Fibroblast of lung (primary cell): Measurements from ENCODE around the gene YPEL4. TPM values are rescaled to one million over a fixed set of nuclear protein-coding genes. Genes with fewer than 3 reads are reported as not detected.

ENCODE experiments used
- DNase-seq, 2 donors: peaks; one replicate each; pipeline versions ENCODE4 v3.0.0 to v3.0.0-alpha.2; 2010; ENCODE audit warnings: low read depth in 2 of 2
- H2AFZ ChIP-seq: 2 replicates; pipeline ENCODE4 v1.5.1; 2012; ENCODE audit warnings: low read length, control low read depth, inconsistent platforms
- H3K27ac ChIP-seq: 2 replicates; pipeline ENCODE4 v1.5.1; 2011; ENCODE audit warnings: low read length, control low read depth; ENCODE audit not compliant: insufficient read depth
- H3K27me3 ChIP-seq: 2 replicates; pipeline ENCODE4 v1.5.1; 2011; ENCODE audit warnings: mild to moderate bottlenecking, low read length; ENCODE audit not compliant: control insufficient read depth, insufficient read depth
- H3K36me3 ChIP-seq: 2 replicates; pipeline ENCODE4 v1.5.1; 2011; ENCODE audit warnings: low read length; ENCODE audit not compliant: control insufficient read depth, insufficient read depth
- H3K4me1 ChIP-seq: 2 replicates; pipeline ENCODE4 v1.5.1; 2011; ENCODE audit warnings: low read length; ENCODE audit not compliant: control insufficient read depth, insufficient read depth; ENCODE audit errors: extremely low read depth
- H3K4me2 ChIP-seq: 2 replicates; pipeline ENCODE4 v1.5.1; 2011; ENCODE audit warnings: low read length, control low read depth; ENCODE audit not compliant: insufficient read depth; ENCODE audit errors: extremely low read depth
- H3K4me3 ChIP-seq, 4 experiments: fragments of 200-600 bp in 1 of 4; sonication (generic) in 1 of 4; replicated peaks in 1 of 4; 2 replicates each; pipeline ENCODE4 v1.5.1; 2011 to 2016; ENCODE audit warnings: low read length in 4 of 4, low read depth in 3 of 4, mild to moderate bottlenecking in 3 of 4, control low read depth in 2 of 4, inconsistent platforms in 1 of 4, mixed read lengths in 1 of 4; ENCODE audit not compliant: insufficient read depth in 1 of 4; ENCODE audit errors: control extremely low read depth in 1 of 4
- H3K79me2 ChIP-seq: 2 replicates; pipeline ENCODE4 v1.5.1; 2012; ENCODE audit warnings: mild to moderate bottlenecking, low read length, inconsistent platforms; ENCODE audit not compliant: control insufficient read depth, insufficient read depth
- H3K9ac ChIP-seq: 2 replicates; pipeline ENCODE4 v1.5.1; 2011; ENCODE audit warnings: mild to moderate bottlenecking, low read length, control low read depth; ENCODE audit not compliant: insufficient read depth
- H3K9me3 ChIP-seq: 2 replicates; pipeline ENCODE4 v1.5.1; 2012; ENCODE audit warnings: low read depth, low read length; ENCODE audit not compliant: control insufficient read depth, insufficient read depth
- H4K20me1 ChIP-seq: 2 replicates; pipeline ENCODE4 v1.5.1; 2011; ENCODE audit warnings: low read length; ENCODE audit not compliant: control insufficient read depth, insufficient read depth; ENCODE audit errors: extremely low read depth
- CTCF ChIP-seq, 2 donors: IDR thresholded peaks in 1 of 2; conservative IDR thresholded peaks in 1 of 2; 1 replicate in 1 of 2; 2 replicates in 1 of 2; pipeline ENCODE4 v1.5.1; 2011 to 2012; ENCODE audit warnings: low read length in 2 of 2, control low read depth in 1 of 2, inconsistent platforms in 1 of 2, low read depth in 1 of 2, mild to moderate bottlenecking in 1 of 2
- EZH2 ChIP-seq: IDR thresholded peaks from 2 replicates; pipeline ENCODE4 v1.5.1; 2012; ENCODE audit warnings: low read length, control low read depth, mild to moderate bottlenecking; ENCODE audit errors: missing control alignments
- polyA plus RNA-seq, 2 donors: library from polyadenylated mRNA; depleted of rRNA in 1 of 2; stranded (reverse) in 1 of 2; unstranded in 1 of 2; fragments of >200 nt; gene quantifications; 2 replicates each; pipeline ENCODE4 v1.2.1, GENCODE V29; 2011 to 2012; ENCODE audit warnings: missing spikeins in 1 of 2
- total RNA-seq: library from RNA; depleted of rRNA; stranded (reverse); fragments of >200 nt; gene quantifications from 2 replicates; pipeline ENCODE4 v1.2.1, GENCODE V29; 2014

The YPEL4 gene
- total and polyA plus RNA-seq, 2 donors (not counting 1 experiment from before 2014, with no cell fraction given): 0.59 to 2.3 TPM

GRCh38 chr11:57599381-57599780 lies 50.3 kb downstream of the YPEL4 start:
- TF ChIP-seq CTCF (conservative IDR thresholded peaks at IDR 0.05 in 1 of 2, IDR thresholded peaks at IDR 0.05 in 1 of 2; ENCODE audit: low read depth in 1 of 2, low read length in 2 of 2) (no peak), EZH2 (no peak)
- Histone ChIP-seq H4K20me1 (no peaks in the 10 kb centered on the region), H3K4me2 (peak overlapping the region; percentile 90), H3K27ac (peak overlapping the region; percentile 8), H3K36me3 (no peaks in the 10 kb centered on the region), H3K9ac (no peak overlapping the region), H3K9me3 (no peaks in the 10 kb centered on the region), H2AFZ (no peak overlapping the region), H3K4me3 (peak overlapping the region in 2 of 4 experiments; percentile 58 to 65), H3K4me1 (peaks cover 12% of the 10 kb centered on the region), H3K27me3 (no peaks in the 10 kb centered on the region), H3K79me2 (no peaks in the 10 kb centered on the region)
- DNase-seq: peak in 1 of 2 donors; percentile 3

DNA sequence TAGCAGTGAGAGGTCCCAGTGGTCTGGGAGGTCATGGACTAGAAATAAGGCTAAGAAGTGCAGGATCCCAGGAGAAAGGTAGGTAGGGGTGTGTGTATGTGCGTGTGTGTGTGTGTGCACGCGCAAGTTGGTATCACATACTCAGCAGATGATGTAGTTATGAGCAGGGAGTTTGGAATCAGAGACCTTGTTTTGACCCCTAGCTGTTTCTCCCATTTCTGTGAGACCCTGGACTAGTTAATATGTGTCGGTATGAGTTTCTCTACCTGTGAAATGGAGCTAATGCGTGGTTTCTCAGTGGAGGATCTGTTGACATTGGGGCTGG lies 50.9 kb downstream of the YPEL4 start:
- Histone ChIP-seq H3K4me1 (peaks cover 12% of the 10 kb centered on the region), H3K79me2 (no peaks in the 10 kb centered on the region), H3K36me3 (no peaks in the 10 kb centered on the region), H4K20me1 (no peaks in the 10 kb centered on the region), H3K9me3 (no peaks in the 10 kb centered on the region), H3K4me2 (peak overlapping the region; percentile 90), H2AFZ (peak overlapping the region; percentile 49), H3K27ac (peak overlapping the region; percentile 72), H3K4me3 (peak overlapping the region; percentile 36 to 65 (median 54)), H3K9ac (peak overlapping the region; percentile 53), H3K27me3 (peaks cover 2% of the 10 kb centered on the region)
- TF ChIP-seq CTCF (conservative IDR thresholded peaks at IDR 0.05 in 1 of 2, IDR thresholded peaks at IDR 0.05 in 1 of 2; ENCODE audit: low read depth in 1 of 2, low read length in 2 of 2): no peak
- no peak for TF ChIP-seq EZH2
- DNase-seq: peak; percentile 37 to 51

- peak overlapping the region; percentile 49 for H2AFZ ChIP-seq
- H3K27me3 ChIP-seq: peaks cover 2% of the 10 kb centered on the region
- no peaks in the 10 kb centered on the region for H3K79me2 ChIP-seq
- peaks cover 12% of the 10 kb centered on the region for H3K4me1 ChIP-seq
- H3K4me2 ChIP-seq: peak overlapping the region; percentile 90
- peak overlapping the region; percentile 72 for H3K27ac ChIP-seq
- peak; percentile 16 to 78 for DNase-seq
- peak overlapping the region; percentile 64 for H3K9ac ChIP-seq
- TF ChIP-seq EZH2: no peak
- peak overlapping the region; percentile 36 to 65 (median 54) for H3K4me3 ChIP-seq
- H3K9me3 ChIP-seq: no peaks in the 10 kb centered on the region
- no peaks in the 10 kb centered on the region for H4K20me1 ChIP-seq
- no peaks in the 10 kb centered on the region for H3K36me3 ChIP-seq
Observed at GRCh38 chr11:57597916-57598830, 51.5 kb downstream of the YPEL4 start.
